Measurements from ENCODE around the gene WDR90.

The WDR90 gene

DNA sequence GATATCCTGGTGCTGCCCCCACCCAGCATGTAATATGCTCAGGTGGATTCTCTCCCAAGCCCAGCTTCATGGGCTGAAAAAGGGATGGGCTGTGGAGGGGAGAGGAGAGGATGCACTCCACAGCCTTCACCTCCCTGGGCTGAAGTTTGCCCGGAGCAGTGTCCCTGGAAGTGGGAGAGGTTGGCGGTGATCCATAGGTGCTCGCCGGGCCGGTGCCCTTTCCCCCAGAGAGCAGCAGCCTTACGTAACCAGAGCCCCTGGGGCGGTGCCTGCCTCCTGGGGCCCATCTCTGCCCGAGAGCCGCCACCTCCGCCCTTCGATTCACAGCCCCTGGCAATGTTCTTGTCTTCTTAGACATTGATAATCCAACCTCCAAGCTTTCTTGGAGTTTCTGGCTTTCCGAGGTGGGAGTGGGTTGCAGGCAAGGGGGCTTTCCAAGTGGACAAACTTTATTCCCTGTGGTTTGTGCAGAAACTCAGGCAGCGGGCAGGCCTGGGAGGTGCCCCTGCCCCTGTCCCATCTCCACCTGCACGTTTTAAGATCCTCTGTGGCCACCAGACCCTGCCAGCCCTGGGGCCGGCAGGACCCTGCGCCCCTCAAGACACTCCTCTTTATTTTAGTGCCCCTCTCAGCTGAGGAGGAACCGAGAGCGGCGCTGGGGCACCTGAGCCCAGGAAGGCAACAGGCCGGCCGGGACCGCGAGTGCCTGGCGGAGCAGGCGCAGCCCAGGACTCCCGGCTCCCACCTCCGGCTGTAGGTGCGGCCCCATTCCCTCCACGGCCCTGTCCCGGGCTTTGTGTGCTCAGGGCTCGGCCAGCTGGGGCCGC, 3.1 kb upstream of the WDR90 start:
- H3K4me3 ChIP-seq (ENCODE audit: low read length) = no peak overlapping the region
- H3K27me3 ChIP-seq (ENCODE audit: control insufficient read depth, insufficient read depth, low read length) = no peaks in the 10 kb centered on the region
- no peaks in the 10 kb centered on the region for H3K9me3 ChIP-seq (replicated peaks; ENCODE audit: low read length)
- H3K4me2 ChIP-seq (ENCODE audit: low read length) = no peak overlapping the region
- no peaks in the 10 kb centered on the region for H3K36me3 ChIP-seq (ENCODE audit: insufficient read depth, low read length)
- no peak overlapping the region for H3K9ac ChIP-seq (ENCODE audit: low read depth, low read length)
- H3K4me1 ChIP-seq (ENCODE audit: control insufficient read depth, insufficient read depth, low read length) = peaks cover 35% of the 10 kb centered on the region

GRCh38 chr16:646679-647172, 2.4 kb upstream of the WDR90 start:
- Histone ChIP-seq H3K36me3 (ENCODE audit: insufficient read depth, low read length) (no peaks in the 10 kb centered on the region), H3K27me3 (ENCODE audit: control insufficient read depth, insufficient read depth, low read length) (no peaks in the 10 kb centered on the region), H3K4me1 (ENCODE audit: control insufficient read depth, insufficient read depth, low read length) (peaks cover 29% of the 10 kb centered on the region), H3K9me3 (replicated peaks; ENCODE audit: low read length) (no peaks in the 10 kb centered on the region), H3K9ac (ENCODE audit: low read depth, low read length) (no peak overlapping the region), H3K4me3 (ENCODE audit: low read length) (no peak overlapping the region), H3K4me2 (ENCODE audit: low read length) (no peak overlapping the region)

DNA sequence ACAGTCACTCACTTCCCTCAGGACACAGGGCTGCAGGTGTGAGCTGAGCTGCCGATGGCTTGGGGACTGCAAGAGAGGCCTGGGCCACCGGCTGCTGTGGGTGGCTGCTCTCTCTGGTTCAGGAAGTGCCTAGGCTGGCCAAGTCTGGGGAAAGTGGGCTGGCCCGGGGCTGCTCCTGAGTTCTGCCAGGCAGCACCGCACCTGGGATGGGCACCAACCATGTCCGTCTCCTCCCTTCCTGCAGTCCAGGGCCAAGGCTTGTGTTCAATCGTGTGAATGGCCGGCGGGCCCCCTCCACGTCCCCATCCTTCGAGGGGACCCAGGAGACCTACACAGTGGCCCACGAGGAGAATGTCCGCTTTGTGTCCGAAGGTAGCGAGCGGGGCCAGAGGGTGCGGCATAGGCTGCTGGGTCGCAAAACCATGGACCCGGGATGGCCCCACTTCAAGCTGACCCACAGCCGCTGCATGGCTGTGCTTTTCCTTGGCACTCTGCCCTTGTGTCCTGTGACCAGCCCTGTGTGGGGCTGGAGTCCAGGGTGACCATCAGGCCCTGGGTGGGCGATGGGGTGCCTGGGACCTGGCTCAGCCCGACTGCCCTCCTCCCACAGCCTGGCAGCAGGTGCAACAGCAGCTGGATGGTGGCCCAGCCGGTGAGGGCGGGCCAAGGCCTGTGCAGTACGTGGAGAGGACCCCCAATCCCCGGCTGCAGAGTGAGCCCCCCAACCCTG, 1.8 kb upstream of the WDR90 start:
- no peak overlapping the region for H3K4me2 ChIP-seq (ENCODE audit: low read length)
- no peak overlapping the region for H3K9ac ChIP-seq (ENCODE audit: low read depth, low read length)
- H3K9me3 ChIP-seq (replicated peaks; ENCODE audit: low read length) = no peaks in the 10 kb centered on the region
- no peaks in the 10 kb centered on the region for H3K36me3 ChIP-seq (ENCODE audit: insufficient read depth, low read length)
- H3K4me1 ChIP-seq (ENCODE audit: control insufficient read depth, insufficient read depth, low read length) = peaks cover 28% of the 10 kb centered on the region
- H3K27me3 ChIP-seq (ENCODE audit: control insufficient read depth, insufficient read depth, low read length) = no peaks in the 10 kb centered on the region
- H3K4me3 ChIP-seq (ENCODE audit: low read length) = no peak overlapping the region

DNA sequence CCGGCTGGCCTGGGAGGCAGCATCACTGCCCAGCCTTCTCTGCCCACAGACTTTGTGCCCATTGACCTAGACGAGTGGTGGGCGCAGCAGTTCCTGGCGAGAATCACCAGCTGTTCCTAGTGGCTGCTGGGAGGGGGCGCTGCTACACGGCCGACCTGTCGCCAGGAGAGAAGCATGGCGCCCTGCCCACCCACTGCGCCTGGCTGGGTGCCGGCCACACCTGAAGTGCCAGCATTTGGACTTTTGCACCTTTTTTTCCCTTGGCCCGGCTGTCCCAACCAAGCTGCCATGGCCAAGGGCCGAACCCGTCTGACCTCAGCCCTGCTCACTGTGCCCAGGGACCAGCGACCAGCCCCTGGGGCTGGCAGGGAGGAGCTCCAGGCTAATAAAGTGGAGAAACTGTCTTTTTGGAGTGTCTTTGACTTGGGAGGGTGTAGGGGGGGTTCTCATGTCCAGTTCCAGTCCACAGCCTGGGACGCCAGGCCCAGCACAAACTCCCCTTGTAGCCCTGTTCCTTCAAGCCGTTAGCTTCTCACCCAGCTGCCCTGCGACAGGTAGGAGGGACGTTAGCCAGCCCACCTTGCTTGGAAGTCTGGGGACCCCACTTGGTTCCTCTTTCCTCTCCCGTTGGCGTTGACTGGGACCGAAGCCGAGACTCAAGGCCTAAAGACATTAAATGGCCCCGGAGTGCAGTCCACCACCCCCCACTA, 939 bp upstream of the WDR90 start:
- H3K36me3 ChIP-seq (ENCODE audit: insufficient read depth, low read length) = no peaks in the 10 kb centered on the region
- peak overlapping the region; percentile 95 for H3K4me2 ChIP-seq (ENCODE audit: low read length)
- H3K9me3 ChIP-seq (replicated peaks; ENCODE audit: low read length) = no peaks in the 10 kb centered on the region
- H3K4me1 ChIP-seq (ENCODE audit: control insufficient read depth, insufficient read depth, low read length) = peaks cover 21% of the 10 kb centered on the region
- H3K9ac ChIP-seq (ENCODE audit: low read depth, low read length) = peak overlapping the region; percentile 94
- H3K4me3 ChIP-seq (ENCODE audit: low read length) = peak overlapping the region; percentile 77
- no peaks in the 10 kb centered on the region for H3K27me3 ChIP-seq (ENCODE audit: control insufficient read depth, insufficient read depth, low read length)

DNA sequence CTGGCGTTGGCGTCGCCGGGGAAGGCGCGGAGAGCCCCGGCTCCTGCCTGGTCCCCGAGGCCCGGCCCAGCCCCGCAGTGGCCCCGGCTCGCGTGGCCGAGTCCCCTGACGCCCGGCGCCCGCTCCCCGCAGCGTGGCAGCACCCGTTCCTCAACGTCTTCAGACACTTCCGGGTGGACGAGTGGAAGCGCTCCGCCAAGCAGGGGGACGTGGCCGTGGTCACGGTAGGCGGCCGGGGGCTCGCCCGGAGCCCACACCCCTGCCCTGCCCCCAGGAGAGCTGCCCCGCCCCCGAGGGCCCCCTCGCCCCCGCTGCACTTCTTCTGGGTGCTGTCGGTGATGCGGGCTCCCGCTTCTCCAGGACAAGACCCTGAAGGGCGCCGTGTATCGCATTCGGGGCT, 466 bp downstream of the WDR90 start:
- peak overlapping the region; percentile 94 for H3K9ac ChIP-seq (ENCODE audit: low read depth, low read length)

DNA sequence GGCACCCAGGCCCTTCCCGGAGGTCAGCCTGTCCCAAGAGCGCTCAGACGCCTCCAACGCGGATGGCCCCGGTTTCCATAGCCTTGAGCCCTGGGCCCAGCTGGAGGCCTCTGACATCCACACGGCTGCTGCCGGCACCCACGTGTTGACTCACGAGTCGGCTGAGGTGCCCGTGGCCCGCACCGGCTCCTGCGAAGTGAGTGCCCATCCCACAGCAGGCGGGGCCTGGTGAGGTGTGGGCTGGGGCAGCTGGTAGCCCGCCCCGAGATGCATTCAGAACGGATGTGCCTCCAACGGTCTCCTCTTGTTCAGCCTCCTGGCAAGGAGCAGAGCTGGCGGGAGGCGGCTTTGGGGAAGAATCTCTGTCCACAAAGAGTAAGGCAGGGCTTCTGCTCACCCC, 2.7 kb downstream of the WDR90 start:
- no peaks in the 10 kb centered on the region for H3K9me3 ChIP-seq (replicated peaks; ENCODE audit: low read length)
- peaks cover 4% of the 10 kb centered on the region for H3K36me3 ChIP-seq (ENCODE audit: insufficient read depth, low read length)
- H3K27me3 ChIP-seq (ENCODE audit: control insufficient read depth, insufficient read depth, low read length) = no peaks in the 10 kb centered on the region
- no peak overlapping the region for H3K4me3 ChIP-seq (ENCODE audit: low read length)
- H3K4me1 ChIP-seq (ENCODE audit: control insufficient read depth, insufficient read depth, low read length) = peaks cover 21% of the 10 kb centered on the region
- H3K4me2 ChIP-seq (ENCODE audit: low read length) = no peak overlapping the region
- no peak overlapping the region for H3K9ac ChIP-seq (ENCODE audit: low read depth, low read length)

More for the DNA sequence above, 466 bp downstream of the WDR90 start:
- H3K4me1 ChIP-seq (ENCODE audit: control insufficient read depth, insufficient read depth, low read length) = peaks cover 21% of the 10 kb centered on the region
- no peaks in the 10 kb centered on the region for H3K27me3 ChIP-seq (ENCODE audit: control insufficient read depth, insufficient read depth, low read length)
- no peaks in the 10 kb centered on the region for H3K36me3 ChIP-seq (ENCODE audit: insufficient read depth, low read length)
- H3K9me3 ChIP-seq (replicated peaks; ENCODE audit: low read length) = no peaks in the 10 kb centered on the region
- peak overlapping the region; percentile 95 for H3K4me2 ChIP-seq (ENCODE audit: low read length)
- H3K4me3 ChIP-seq (ENCODE audit: low read length) = peak overlapping the region; percentile 77

DNA sequence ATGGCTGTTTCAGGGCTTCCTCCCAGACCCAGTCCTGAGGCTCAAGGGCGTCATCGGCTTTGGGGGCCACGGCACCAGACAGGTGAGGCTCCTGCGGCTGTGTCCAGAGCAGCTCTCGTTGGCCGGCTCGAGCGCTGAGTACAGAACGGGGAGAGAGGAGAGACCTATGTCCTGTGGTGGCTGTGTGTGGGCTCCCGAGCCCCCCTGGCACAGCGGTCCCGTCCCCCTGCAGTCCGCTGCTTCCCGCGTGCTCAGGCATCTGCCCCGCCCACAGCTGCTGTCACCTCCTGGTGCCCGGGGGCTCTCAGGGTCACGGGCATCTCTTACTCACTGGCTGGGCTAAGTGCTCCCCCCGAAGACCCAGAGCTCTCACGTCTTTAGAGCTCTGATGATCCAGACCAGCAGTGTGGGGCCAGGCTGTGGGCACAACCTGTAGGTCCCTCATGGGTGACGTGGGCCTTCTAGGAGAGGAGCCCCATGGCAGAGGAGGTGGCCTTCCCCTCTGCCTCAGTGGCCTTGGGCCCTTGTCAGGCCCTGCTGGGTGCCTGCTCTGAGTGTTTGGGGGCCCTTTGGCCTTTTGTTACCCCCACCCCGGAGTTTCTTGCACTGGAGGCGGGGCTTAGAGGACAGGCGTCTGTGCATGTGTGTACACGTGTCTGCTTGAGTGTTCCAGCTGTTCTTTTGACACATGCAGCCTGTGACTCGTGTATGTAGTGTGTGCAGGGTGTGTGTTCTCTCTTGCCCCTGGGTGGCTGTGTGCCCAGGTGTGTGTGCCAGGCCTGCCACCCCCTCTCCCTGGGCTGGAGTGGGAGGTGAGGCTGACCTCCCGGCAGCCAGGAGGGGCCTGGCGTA, 3.5 kb downstream of the WDR90 start:
- no peak overlapping the region for H3K9ac ChIP-seq (ENCODE audit: low read depth, low read length)
- no peaks in the 10 kb centered on the region for H3K9me3 ChIP-seq (replicated peaks; ENCODE audit: low read length)
- no peaks in the 10 kb centered on the region for H3K27me3 ChIP-seq (ENCODE audit: control insufficient read depth, insufficient read depth, low read length)
- no peak overlapping the region for H3K4me2 ChIP-seq (ENCODE audit: low read length)
- H3K4me3 ChIP-seq (ENCODE audit: low read length) = no peak overlapping the region
- peaks cover 4% of the 10 kb centered on the region for H3K36me3 ChIP-seq (ENCODE audit: insufficient read depth, low read length)
- H3K4me1 ChIP-seq (ENCODE audit: control insufficient read depth, insufficient read depth, low read length) = peaks cover 19% of the 10 kb centered on the region

DNA sequence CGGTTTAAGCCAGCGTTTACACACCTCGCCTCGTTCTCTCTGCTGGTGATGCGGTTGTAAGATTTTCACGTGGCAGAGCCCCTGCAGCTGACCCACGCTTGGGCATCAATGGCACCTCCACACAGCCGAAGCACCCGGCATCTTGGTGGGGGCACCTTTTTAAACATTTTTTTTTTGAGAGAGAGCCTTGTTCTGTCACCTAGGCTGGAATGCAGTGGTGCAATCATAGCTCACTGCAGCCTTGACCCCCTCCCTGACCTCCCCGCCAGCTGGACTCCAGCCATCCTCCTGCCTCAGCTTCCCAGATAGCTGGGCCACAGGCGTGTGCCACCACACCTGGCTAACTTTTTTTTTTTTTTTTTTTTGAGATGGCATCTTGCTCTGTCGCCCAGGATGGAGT, 4.9 kb downstream of the WDR90 start:
- Histone ChIP-seq H3K36me3 (ENCODE audit: insufficient read depth, low read length) (peaks cover 13% of the 10 kb centered on the region), H3K4me1 (ENCODE audit: control insufficient read depth, insufficient read depth, low read length) (peaks cover 8% of the 10 kb centered on the region), H3K27me3 (ENCODE audit: control insufficient read depth, insufficient read depth, low read length) (no peaks in the 10 kb centered on the region), H3K9ac (ENCODE audit: low read depth, low read length) (no peak overlapping the region), H3K4me3 (ENCODE audit: low read length) (no peak overlapping the region), H3K4me2 (ENCODE audit: low read length) (no peak overlapping the region), H3K9me3 (replicated peaks; ENCODE audit: low read length) (no peaks in the 10 kb centered on the region)

DNA sequence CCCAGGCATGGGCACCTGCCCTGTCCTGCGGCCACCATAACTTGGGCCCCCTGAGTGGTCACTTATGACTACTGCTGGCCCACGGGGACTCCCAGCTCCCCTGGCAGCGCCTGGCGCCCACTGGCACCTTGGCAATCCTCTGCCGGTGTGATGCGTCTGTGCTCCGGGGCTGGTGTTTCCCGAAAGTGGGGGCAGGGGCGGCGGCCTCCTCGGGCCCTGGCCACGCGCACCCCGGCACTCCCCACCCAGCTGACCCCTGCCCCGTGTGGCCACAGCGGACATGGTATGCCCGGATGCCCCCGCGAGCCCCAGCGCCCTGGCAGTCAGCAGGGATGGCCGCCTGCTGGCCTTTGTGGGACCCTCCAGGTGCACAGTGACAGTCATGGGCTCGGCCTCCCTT, 8.3 kb downstream of the WDR90 start:
- Histone ChIP-seq H3K9me3 (replicated peaks; ENCODE audit: low read length) (no peaks in the 10 kb centered on the region), H3K4me3 (ENCODE audit: low read length) (no peak overlapping the region), H3K27me3 (ENCODE audit: control insufficient read depth, insufficient read depth, low read length) (no peaks in the 10 kb centered on the region), H3K4me1 (ENCODE audit: control insufficient read depth, insufficient read depth, low read length) (peaks cover 11% of the 10 kb centered on the region), H3K36me3 (ENCODE audit: insufficient read depth, low read length) (peaks cover 15% of the 10 kb centered on the region), H3K4me2 (ENCODE audit: low read length) (no peak overlapping the region), H3K9ac (ENCODE audit: low read depth, low read length) (no peak overlapping the region)

GRCh38 chr16:658679-659571, 9.8 kb downstream of the WDR90 start:
- no peak overlapping the region for H3K4me3 ChIP-seq (ENCODE audit: low read length)
- no peak overlapping the region for H3K4me2 ChIP-seq (ENCODE audit: low read length)
- H3K27me3 ChIP-seq (ENCODE audit: control insufficient read depth, insufficient read depth, low read length) = no peaks in the 10 kb centered on the region
- peaks cover 15% of the 10 kb centered on the region for H3K36me3 ChIP-seq (ENCODE audit: insufficient read depth, low read length)
- no peaks in the 10 kb centered on the region for H3K9me3 ChIP-seq (replicated peaks; ENCODE audit: low read length)
- no peak overlapping the region for H3K9ac ChIP-seq (ENCODE audit: low read depth, low read length)
- H3K4me1 ChIP-seq (ENCODE audit: control insufficient read depth, insufficient read depth, low read length) = peaks cover 11% of the 10 kb centered on the region
